Karpas-422 (cell line): ENCODE measurements around the gene RAPGEF5. TPM values are rescaled to one million over a fixed set of nuclear protein-coding genes. Genes with fewer than 3 reads are reported as not detected.

Source experiments
- DNase-seq: peaks from one replicate; pipeline ENCODE4 v3.0.0-alpha.2; 2015
- H2AFZ ChIP-seq: fragments of 200-600 bp; sonication (generic); 2 replicates; pipeline ENCODE4 v1.6.1; 2014; ENCODE audit warnings: antibody characterized with exemption, low read length, mixed read lengths
- H3K27ac ChIP-seq: fragments of 200-600 bp; sonication (generic); 2 replicates; pipeline ENCODE4 v1.5.1; 2014; ENCODE audit warnings: mild to moderate bottlenecking, low read length, moderate library complexity
- H3K27me3 ChIP-seq: fragments of 200-600 bp; sonication (generic); 2 replicates; pipeline ENCODE4 v1.6.1; 2014; ENCODE audit warnings: low read length, mixed read lengths
- H3K36me3 ChIP-seq: fragments of 200-600 bp; sonication (generic); 2 replicates; pipeline ENCODE4 v1.6.1; 2014; ENCODE audit warnings: low read length, mixed read lengths; ENCODE audit not compliant: insufficient read depth
- H3K4me1 ChIP-seq: fragments of 200-600 bp; sonication (generic); 2 replicates; pipeline ENCODE4 v1.6.1; 2014; ENCODE audit warnings: mild to moderate bottlenecking, low read length, mixed read lengths
- H3K4me2 ChIP-seq: fragments of 200-600 bp; sonication (generic); 2 replicates; pipeline ENCODE4 v1.6.1; 2014; ENCODE audit warnings: low read length, low read depth, mild to moderate bottlenecking; ENCODE audit not compliant: poor library complexity, severe bottlenecking
- H3K4me3 ChIP-seq: fragments of 200-600 bp; sonication (generic); 2 replicates; pipeline ENCODE4 v1.5.1; 2014; ENCODE audit warnings: mild to moderate bottlenecking, antibody characterized with exemption, low read length, mixed read lengths
- H3K79me2 ChIP-seq: fragments of 200-600 bp; sonication (generic); 2 replicates; pipeline ENCODE4 v1.6.1; 2014; ENCODE audit warnings: mild to moderate bottlenecking, low read length, mixed read lengths
- H3K9ac ChIP-seq: fragments of 200-600 bp; sonication (generic); 2 replicates; pipeline ENCODE4 v1.6.0; 2014; ENCODE audit warnings: low read length
- H3K9me2 ChIP-seq: fragments of 200-600 bp; sonication (generic), shearing (Covaris generic); replicated peaks from 2 replicates; pipeline ENCODE4 v1.6.0; 2014; ENCODE audit warnings: mild to moderate bottlenecking, low read length, moderate library complexity; ENCODE audit not compliant: insufficient read depth
- H3K9me3 ChIP-seq: fragments of 300-700, 200-600 bp; sonication (generic); 2 replicates; pipeline ENCODE4 v1.6.1; 2014; ENCODE audit warnings: low read length, mixed read lengths
- H4K20me1 ChIP-seq: fragments of 200-600 bp; sonication (generic); 2 replicates; pipeline ENCODE4 v1.6.1; 2014; ENCODE audit warnings: mild to moderate bottlenecking, antibody characterized with exemption, low read length, low read depth; ENCODE audit not compliant: insufficient read depth
- total RNA-seq: library from RNA; depleted of rRNA; stranded (reverse); fragments of >200 nt; shearing (Covaris generic); gene quantifications from 2 replicates; pipeline ENCODE4 v1.2.3, GENCODE V29; 2014; ENCODE audit warnings: low replicate concordance

Gene RAPGEF5
- total RNA-seq, 1 experiment from 2014 or later = 81.6 TPM

DNA sequence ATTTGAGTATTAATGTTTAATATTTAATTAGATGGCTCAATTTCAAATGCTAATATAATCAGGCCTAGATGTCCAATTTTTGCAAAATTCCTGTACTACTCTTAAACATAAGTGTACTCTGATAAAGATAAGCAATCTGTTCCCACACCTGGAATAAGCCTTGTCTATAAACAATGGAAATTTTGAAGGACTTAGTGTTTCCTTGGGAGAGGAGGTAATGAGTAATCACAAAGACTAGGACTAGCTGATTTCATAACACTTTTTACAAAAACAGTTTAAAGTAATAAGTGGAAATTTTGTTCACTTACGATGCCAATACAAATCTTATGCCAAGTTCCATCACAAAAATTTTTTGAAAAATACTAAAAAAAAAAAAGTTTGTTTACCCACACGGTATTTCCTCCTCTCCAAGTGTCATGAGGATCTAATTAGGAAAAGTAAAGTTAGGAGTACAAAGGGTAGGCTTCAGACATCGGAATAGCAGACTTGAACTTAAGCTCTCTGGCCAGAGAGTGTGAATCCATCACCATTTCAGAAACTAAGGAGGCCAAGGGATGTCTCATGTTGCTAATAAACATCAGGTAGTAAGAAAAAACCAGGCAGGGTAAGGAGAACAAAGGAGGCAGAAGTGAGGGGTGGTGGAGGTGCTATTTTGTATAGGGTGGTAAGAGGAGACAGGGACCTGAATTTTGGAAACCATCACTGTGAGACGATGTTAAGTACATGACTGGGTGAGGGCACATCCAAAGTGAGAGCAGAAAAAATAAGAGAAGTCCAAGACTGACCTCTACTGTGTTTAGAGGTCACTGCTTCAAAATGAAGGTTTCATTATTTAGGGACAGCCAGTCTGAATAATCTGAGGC, 61.3 kb downstream of the RAPGEF5 start:
- Histone ChIP-seq H3K79me2 (peaks cover 17% of the 10 kb centered on the region), H3K4me1 (no peaks in the 10 kb centered on the region), H4K20me1 (no peaks in the 10 kb centered on the region), H3K36me3 (peaks cover 66% of the 10 kb centered on the region), H3K9me3 (no peaks in the 10 kb centered on the region), H3K27me3 (no peaks in the 10 kb centered on the region), H3K4me3 (no peak overlapping the region), H3K9me2 (no peaks in the 10 kb centered on the region), H3K27ac (no peak overlapping the region), H3K9ac (no peak overlapping the region), H2AFZ (no peak overlapping the region), H3K4me2 (no peak overlapping the region)
- DNase-seq = no peak

DNA sequence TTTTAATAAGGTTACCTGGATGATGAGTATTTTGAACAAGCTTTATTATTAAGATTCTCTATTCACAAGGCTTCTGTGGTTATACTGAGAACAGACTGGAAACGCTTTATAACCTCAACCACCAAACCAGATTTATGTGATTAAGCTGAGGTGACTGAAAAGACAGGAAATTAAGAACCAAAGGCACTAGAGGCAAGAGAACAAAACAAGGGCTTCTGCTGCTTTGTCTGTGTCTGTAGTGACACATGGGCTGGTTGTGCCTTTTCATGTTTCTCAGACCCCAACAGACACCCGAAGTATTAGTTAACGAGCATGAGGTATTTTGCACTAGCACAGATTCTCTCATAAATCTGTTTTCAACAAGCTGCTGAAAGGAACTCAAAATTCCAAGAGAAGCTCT, 64.4 kb downstream of the RAPGEF5 start:
- Histone ChIP-seq H3K9me2 (no peaks in the 10 kb centered on the region), H3K79me2 (peaks cover 28% of the 10 kb centered on the region), H4K20me1 (no peaks in the 10 kb centered on the region), H3K27me3 (no peaks in the 10 kb centered on the region), H2AFZ (no peak overlapping the region), H3K4me1 (peaks cover 7% of the 10 kb centered on the region), H3K9me3 (no peaks in the 10 kb centered on the region), H3K4me3 (no peak overlapping the region), H3K36me3 (peaks cover 62% of the 10 kb centered on the region), H3K9ac (no peak overlapping the region), H3K27ac (no peak overlapping the region), H3K4me2 (no peak overlapping the region)
- DNase-seq = no peak

DNA sequence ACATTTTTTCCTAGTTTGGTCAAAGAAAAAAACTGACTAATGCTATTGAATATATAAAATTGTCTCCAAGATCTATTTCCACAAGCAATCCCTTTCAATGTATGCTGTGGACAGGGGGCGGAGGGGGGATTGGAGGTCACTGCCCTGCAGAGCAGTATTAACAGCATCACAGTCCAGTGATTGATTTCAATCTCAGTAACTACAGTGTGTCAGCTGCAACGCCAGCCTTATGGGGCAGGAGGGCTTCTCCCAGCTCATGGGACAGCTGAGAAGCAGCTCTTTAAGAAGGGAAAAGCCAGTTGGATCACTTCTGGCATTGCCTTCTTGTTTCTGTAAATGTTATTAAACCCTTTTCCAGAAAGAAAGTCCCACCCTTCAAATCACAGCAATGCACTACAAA, 65.0 kb downstream of the RAPGEF5 start:
- H3K79me2 ChIP-seq = peaks cover 33% of the 10 kb centered on the region
- H2AFZ ChIP-seq = no peak overlapping the region
- H3K27me3 ChIP-seq = no peaks in the 10 kb centered on the region
- H3K4me2 ChIP-seq = no peak overlapping the region
- H3K27ac ChIP-seq = no peak overlapping the region
- peaks cover 12% of the 10 kb centered on the region for H3K4me1 ChIP-seq
- no peak overlapping the region for H3K4me3 ChIP-seq
- H3K9me3 ChIP-seq = no peaks in the 10 kb centered on the region
- H3K9me2 ChIP-seq = no peaks in the 10 kb centered on the region
- peaks cover 62% of the 10 kb centered on the region for H3K36me3 ChIP-seq
- H4K20me1 ChIP-seq = no peaks in the 10 kb centered on the region
- DNase-seq = no peak
- H3K9ac ChIP-seq = no peak overlapping the region

DNA sequence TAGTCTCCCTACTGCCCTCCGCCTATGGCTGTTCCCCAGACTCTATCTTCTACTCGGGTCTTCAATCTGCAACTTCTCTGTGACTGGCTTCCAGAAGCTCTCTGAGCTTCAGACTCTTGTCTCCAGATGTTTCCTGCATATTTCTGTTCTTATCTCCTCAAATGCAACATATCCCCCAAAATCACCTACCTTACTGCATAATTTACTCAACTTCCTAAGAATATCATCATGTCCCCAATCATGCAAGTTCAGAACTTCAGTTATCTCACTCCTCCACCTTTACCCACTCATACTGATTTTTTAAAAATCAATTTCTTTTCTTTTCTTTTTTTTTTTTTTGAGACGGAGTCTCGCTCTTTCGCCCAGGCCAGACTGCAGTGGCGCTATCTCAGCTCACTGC, 68.8 kb downstream of the RAPGEF5 start:
- Histone ChIP-seq H3K9me3 (no peaks in the 10 kb centered on the region), H3K9me2 (no peaks in the 10 kb centered on the region), H3K27me3 (no peaks in the 10 kb centered on the region), H3K27ac (no peak overlapping the region), H3K4me3 (no peak overlapping the region), H4K20me1 (no peaks in the 10 kb centered on the region), H3K9ac (no peak overlapping the region), H3K36me3 (peaks cover 68% of the 10 kb centered on the region), H3K79me2 (peaks cover 57% of the 10 kb centered on the region), H3K4me2 (no peak overlapping the region), H2AFZ (no peak overlapping the region), H3K4me1 (peaks cover 29% of the 10 kb centered on the region)
- DNase-seq = no peak

DNA sequence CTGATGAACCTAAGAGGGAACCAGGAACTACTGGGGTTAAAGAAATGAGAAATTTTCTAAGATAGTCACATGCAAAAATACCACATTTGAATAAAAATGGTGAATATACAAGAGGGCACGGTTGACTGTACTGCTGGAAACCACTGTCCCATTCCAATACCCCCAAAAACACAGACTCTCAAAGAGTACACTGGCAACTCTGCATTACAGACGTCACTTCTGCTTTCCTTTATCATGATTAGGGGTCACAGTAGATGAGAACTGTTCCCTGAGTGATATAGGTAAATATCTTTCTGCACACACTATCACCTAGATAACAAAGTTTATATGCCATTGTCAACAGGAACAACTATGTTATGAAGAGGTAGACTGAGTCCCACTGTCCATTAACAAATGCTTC, 69.5 kb downstream of the RAPGEF5 start:
- Histone ChIP-seq H4K20me1 (no peaks in the 10 kb centered on the region), H3K4me2 (no peak overlapping the region), H3K4me1 (peaks cover 30% of the 10 kb centered on the region), H3K27ac (no peak overlapping the region), H3K79me2 (peaks cover 65% of the 10 kb centered on the region), H3K9me2 (no peaks in the 10 kb centered on the region), H3K9me3 (no peaks in the 10 kb centered on the region), H3K36me3 (peaks cover 60% of the 10 kb centered on the region), H3K27me3 (no peaks in the 10 kb centered on the region), H3K4me3 (no peak overlapping the region), H3K9ac (no peak overlapping the region), H2AFZ (no peak overlapping the region)
- DNase-seq = no peak

DNA sequence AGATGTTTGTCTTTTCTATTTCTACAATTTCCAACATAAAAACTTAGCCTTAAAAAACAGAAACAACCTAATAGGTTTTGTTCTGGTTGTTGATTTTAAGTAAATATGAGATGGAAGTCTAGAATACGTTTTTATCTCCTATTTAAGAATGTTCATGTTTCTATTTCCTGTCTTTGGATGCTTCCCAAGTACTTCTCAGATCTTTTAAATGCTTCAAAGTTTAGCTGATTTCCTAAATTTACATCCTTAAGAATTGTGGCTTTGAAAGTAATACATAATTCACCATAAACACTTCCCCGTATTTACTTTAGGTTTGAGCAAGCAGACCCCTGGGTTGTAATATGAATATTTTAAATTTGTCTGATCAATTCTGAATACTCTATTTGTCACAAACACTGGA, 70.5 kb downstream of the RAPGEF5 start:
- no peaks in the 10 kb centered on the region for H3K27me3 ChIP-seq
- H3K27ac ChIP-seq = no peak overlapping the region
- H3K9me3 ChIP-seq = no peaks in the 10 kb centered on the region
- peaks cover 51% of the 10 kb centered on the region for H3K36me3 ChIP-seq
- H3K4me2 ChIP-seq = no peak overlapping the region
- peaks cover 30% of the 10 kb centered on the region for H3K4me1 ChIP-seq
- H3K9me2 ChIP-seq = no peaks in the 10 kb centered on the region
- no peaks in the 10 kb centered on the region for H4K20me1 ChIP-seq
- no peak overlapping the region for H3K9ac ChIP-seq
- peaks cover 72% of the 10 kb centered on the region for H3K79me2 ChIP-seq
- no peak for DNase-seq
- no peak overlapping the region for H2AFZ ChIP-seq
- H3K4me3 ChIP-seq = no peak overlapping the region

DNA sequence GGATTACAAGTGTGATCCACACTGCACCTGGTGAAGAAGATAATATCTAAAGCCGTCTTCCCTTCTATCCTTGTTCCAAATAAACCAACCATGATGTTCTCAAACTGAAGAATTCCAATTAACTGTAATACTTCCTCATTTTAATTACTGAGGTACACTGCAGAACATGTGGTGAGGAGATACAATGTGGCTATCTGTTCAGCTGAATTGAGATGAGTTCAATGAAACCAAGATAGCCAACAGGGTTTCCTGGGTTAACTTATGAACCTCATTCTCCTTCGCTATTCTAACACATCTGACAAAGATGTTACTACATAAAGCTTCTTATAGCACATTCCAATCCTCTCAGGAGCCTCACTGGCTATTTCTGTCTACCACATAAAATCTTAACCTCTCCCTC, 75.5 kb downstream of the RAPGEF5 start:
- H3K36me3 ChIP-seq = peaks cover 11% of the 10 kb centered on the region; the same call in 1 of the 2 replicates

DNA sequence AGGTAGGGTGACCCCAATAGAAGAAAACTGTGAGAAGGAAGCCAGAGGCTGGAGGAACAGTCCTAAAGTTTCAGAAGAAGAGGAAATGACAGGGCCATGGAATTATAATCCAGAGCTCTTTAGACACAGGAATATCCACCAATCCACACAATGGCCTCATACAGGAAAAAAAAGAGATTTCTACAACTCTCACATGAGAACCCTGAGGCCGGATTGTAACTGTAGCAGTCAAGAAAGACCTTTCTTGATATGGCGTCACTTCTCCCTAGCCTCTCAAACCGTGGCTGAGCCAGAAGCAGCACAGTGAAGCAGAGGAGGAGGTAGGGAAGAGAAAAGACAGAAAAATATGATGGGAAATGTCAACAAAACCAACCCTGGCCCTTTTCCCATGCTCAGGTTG, 76.9 kb downstream of the RAPGEF5 start:
- Histone ChIP-seq H3K4me1 (peaks cover 15% of the 10 kb centered on the region), H3K79me2 (peaks cover 94% of the 10 kb centered on the region), H2AFZ (no peak overlapping the region), H3K4me3 (no peak overlapping the region), H3K36me3 (peaks cover 11% of the 10 kb centered on the region; the same call in 1 of the 2 replicates), H4K20me1 (no peaks in the 10 kb centered on the region), H3K27ac (no peak overlapping the region), H3K4me2 (no peak overlapping the region), H3K9me2 (no peaks in the 10 kb centered on the region), H3K27me3 (no peaks in the 10 kb centered on the region), H3K9me3 (no peaks in the 10 kb centered on the region), H3K9ac (no peak overlapping the region)
- no peak for DNase-seq

More for the DNA sequence above, 75.5 kb downstream of the RAPGEF5 start:
- Histone ChIP-seq H3K4me3 (no peak overlapping the region), H4K20me1 (no peaks in the 10 kb centered on the region), H3K4me1 (peaks cover 15% of the 10 kb centered on the region), H3K9ac (no peak overlapping the region), H3K9me2 (no peaks in the 10 kb centered on the region), H3K9me3 (no peaks in the 10 kb centered on the region), H3K4me2 (no peak overlapping the region), H3K27ac (no peak overlapping the region), H3K79me2 (peaks cover 96% of the 10 kb centered on the region), H3K27me3 (no peaks in the 10 kb centered on the region), H2AFZ (no peak overlapping the region)
- DNase-seq = no peak
